K562 (cell line): ENCODE results near the gene FAM177B. TPM values are rescaled to one million over a fixed set of nuclear protein-coding genes. Genes with fewer than 3 reads are reported as not detected.

Experiments
- ATAC-seq: fragments of 200-7000 bp; cut with Tn5 transposase; 3 replicates; pipeline ENCODE4 v1.9.1; 2020; ENCODE audit warnings: moderate library complexity
- BruUV-seq: library from RNA; stranded (reverse); fragments of 400-500 nt; replicated peaks from 2 replicates; lab custom pipeline; 2021; lab: Mats Ljungman, UMichigan
- CTCF ChIA-PET: fragments of 300-600 bp; formaldehyde crosslinking; extraction: SDS; loops from one replicate; lab custom pipeline; 2021; ENCODE audit warnings: low intra/inter-chr PET ratio; lab: Yijun Ruan, JAX
- POLR2A ChIA-PET: fragments of 300-600, 350-650 bp; sonication (Branson Sonifier 250); formaldehyde crosslinking; extraction: SDS; loops from one replicate; lab custom pipeline; 2021; ENCODE audit warnings: antibody characterized with exemption, inconsistent platforms; lab: Yijun Ruan, JAX
- DNase-seq, 4 experiments: peaks; one replicate each; pipeline versions ENCODE4 v3.0.0 to v3.0.0-alpha.2; 2011 to 2018; ENCODE audit warnings: low spot score in 3 of 4, mixed read lengths in 3 of 4; ENCODE audit errors: extremely low read depth in 1 of 4
- FAIRE-seq: peaks from 2 replicates; lab custom pipeline; 2011; peaks lifted over from hg19 to GRCh38; lab: Jason Lieb, UNC
- H2AFZ ChIP-seq: 2 replicates; pipeline ENCODE4 v1.6.0; 2011; ENCODE audit warnings: low read depth, low read length, control low read depth, inconsistent platforms
- H3K27ac ChIP-seq: fragments of 200-600 bp; 3 replicates; pipeline ENCODE4 v1.8.0; 2011; ENCODE audit warnings: low read depth, mild to moderate bottlenecking, control low read depth, inconsistent platforms, low read length, moderate library complexity, mixed read lengths; ENCODE audit errors: extremely low read depth
- H3K27me3 ChIP-seq, 2 experiments: fragments of 300-600 bp in 1 of 2; 2 replicates in 1 of 2; 3 replicates in 1 of 2; pipeline versions ENCODE4 v1.6.0 to v1.8.0; 2011; ENCODE audit warnings: inconsistent platforms in 2 of 2, low read length in 2 of 2, mild to moderate bottlenecking in 1 of 2, mixed read lengths in 1 of 2, moderate library complexity in 1 of 2; ENCODE audit not compliant: control insufficient read depth in 2 of 2, insufficient read depth in 2 of 2
- H3K36me3 ChIP-seq: fragments of 300-600 bp; 3 replicates; pipeline ENCODE4 v1.8.0; 2011; ENCODE audit warnings: mild to moderate bottlenecking, low read length, inconsistent platforms; ENCODE audit not compliant: control insufficient read depth, insufficient read depth
- H3K4me1 ChIP-seq, 2 experiments: fragments of 200-600 bp in 1 of 2; replicated peaks in 1 of 2; 2 replicates in 1 of 2; 3 replicates in 1 of 2; pipeline versions ENCODE4 v1.5.1 to v1.8.0; 2011; ENCODE audit warnings: inconsistent platforms in 2 of 2, low read length in 2 of 2, mild to moderate bottlenecking in 1 of 2, mixed read lengths in 1 of 2, moderate library complexity in 1 of 2; ENCODE audit not compliant: control insufficient read depth in 2 of 2, insufficient read depth in 2 of 2
- H3K4me2 ChIP-seq: 2 replicates; pipeline ENCODE4 v1.6.1; 2011; ENCODE audit warnings: low read length, control low read depth, inconsistent platforms, mixed read lengths; ENCODE audit not compliant: insufficient read depth
- H3K4me3 ChIP-seq: fragments of 200-600 bp; sonication (generic), shearing (Covaris generic); 2 replicates; pipeline ENCODE4 v1.5.1; 2016; ENCODE audit warnings: control low read depth, inconsistent platforms
- H3K79me2 ChIP-seq: fragments of 200-600 bp; 3 replicates; pipeline ENCODE4 v1.8.0; 2011; ENCODE audit warnings: low read length, inconsistent platforms; ENCODE audit not compliant: control insufficient read depth, insufficient read depth
- H3K9ac ChIP-seq, 2 experiments: 2 replicates each; pipeline versions ENCODE4 v1.6.0 to v1.6.1; 2011; ENCODE audit warnings: low read depth in 2 of 2, low read length in 2 of 2, control low read depth in 1 of 2, inconsistent platforms in 1 of 2, mild to moderate bottlenecking in 1 of 2, mixed read lengths in 1 of 2; ENCODE audit not compliant: insufficient read depth in 1 of 2
- H3K9me1 ChIP-seq: one replicate; pipeline ENCODE4 v1.6.0; 2011; ENCODE audit warnings: inconsistent platforms, mild to moderate bottlenecking, low read length, moderate library complexity; ENCODE audit not compliant: control insufficient read depth, insufficient read depth
- H3K9me3 ChIP-seq: replicated peaks from 2 replicates; pipeline ENCODE4 v1.5.1; 2011; ENCODE audit warnings: low read depth, low read length, inconsistent platforms; ENCODE audit not compliant: control insufficient read depth, insufficient read depth
- H4K20me1 ChIP-seq: replicated peaks from 2 replicates; pipeline ENCODE4 v1.6.1; 2011; ENCODE audit warnings: low read length, inconsistent platforms, mixed read lengths; ENCODE audit not compliant: control insufficient read depth, insufficient read depth
- GABPB1 ChIP-seq: sonication (generic); formaldehyde crosslinking; IDR thresholded peaks from 2 replicates; pipeline ENCODE4 v1.8.0; 2022; ENCODE audit warnings: mild to moderate bottlenecking, missing genetic modification reagents
- KLF16 ChIP-seq: IDR thresholded peaks from 2 replicates; pipeline ENCODE4 v1.6.1; 2016; ENCODE audit warnings: antibody characterized with exemption
- NR1H2 ChIP-seq: sonication (generic); formaldehyde crosslinking; IDR thresholded peaks from 2 replicates; pipeline ENCODE4 v1.4.0; 2020; ENCODE audit warnings: mild to moderate bottlenecking, missing genetic modification reagents
- YY1 ChIP-seq, 3 experiments: IDR thresholded peaks; 2 replicates each; pipeline ENCODE4 v1.6.1; 2011; ENCODE audit warnings: low read length in 2 of 3, mild to moderate bottlenecking in 2 of 3, moderate library complexity in 2 of 3, borderline replicate concordance in 1 of 3, control low read depth in 1 of 3, low read depth in 1 of 3; ENCODE audit not compliant: insufficient read depth in 3 of 3, insufficient replicate concordance in 2 of 3, control insufficient read depth in 1 of 3, insufficient read length in 1 of 3; ENCODE audit errors: extremely low read depth in 1 of 3
- ZNF699 ChIP-seq: fragments of 250-450 bp; sonication (Bioruptor Pico); IDR thresholded peaks from 2 replicates; pipeline ENCODE4 v1.8.0; 2021; ENCODE audit warnings: mild to moderate bottlenecking, moderate library complexity; ENCODE audit not compliant: insufficient replicate concordance
- ZSCAN29 ChIP-seq: fragments of 450-650 bp; IDR thresholded peaks from 2 replicates; pipeline ENCODE4 v1.6.1; 2017
- WGBS: fragments of 100-300 bp; shearing (Covaris generic); methylation state at CpG from one replicate; pipeline ENCODE4 v1.1.6; 2016; ENCODE audit warnings: low coverage, mixed read lengths; ENCODE audit not compliant: insufficient coverage; ENCODE audit errors: missing lambda C conversion rate; 5-methylcytosine and 5-hydroxymethylcytosine counted together
- in situ Hi-C: fragments of 300-500 bp; cut with MboI; formaldehyde crosslinking; loops from 4 replicates; pipeline ENCODE4 v1.15.0; 2018; ENCODE audit warnings: inconsistent platforms, mixed read lengths
- intact Hi-C: fragments of 100-400 bp; cut with micrococcal nuclease; formaldehyde crosslinking; loops from 2 replicates; pipeline ENCODE4 v1.14.2; 2022
- polyA plus RNA-seq, 8 experiments: library from polyadenylated mRNA; depleted of rRNA in 4 of 8; stranded (reverse) in 5 of 8; unstranded in 3 of 8; fragments of >200 nt; fragmentation: Nextera tagmentation in 2 of 8; fragmentation: Illumina TruSeq in 1 of 8; extraction: Ambion mirVana in 2 of 8; extraction: Trizol in 1 of 8; gene quantifications; 2 replicates each; pipeline versions ENCODE4 v1.2.1 to v1.2.3, GENCODE V29; 2011 to 2014; ENCODE audit warnings: inconsistent platforms in 1 of 8, missing spikeins in 1 of 8
- total RNA-seq, 7 experiments: library from RNA; depleted of rRNA in 6 of 7; stranded (reverse); fragments of >200 nt in 6 of 7; fragmentation: Illumina TruSeq in 2 of 7; extraction: Trizol in 2 of 7; gene quantifications; 2 replicates each; pipeline versions ENCODE4 v1.2.1 to v1.2.3, GENCODE V29; 2011 to 2021; ENCODE audit warnings: low replicate concordance in 1 of 7
- TF ChIP-seq, protein P1 (sequence below): IDR thresholded peaks from 2 replicates; pipeline ENCODE4 v1.6.1; 2014; ENCODE audit warnings: antibody characterized with exemption
- TF ChIP-seq, protein P2 (sequence below): fragments of 450-650 bp; IDR thresholded peaks from 2 replicates; pipeline ENCODE4 v1.6.1; 2016; ENCODE audit warnings: mild to moderate bottlenecking, moderate library complexity

The FAM177B gene
- total and polyA plus RNA-seq, 9 of the 15 experiments (the other 6 are each of a cell fraction or from before 2014, with no cell fraction given) = not detected

DNA sequence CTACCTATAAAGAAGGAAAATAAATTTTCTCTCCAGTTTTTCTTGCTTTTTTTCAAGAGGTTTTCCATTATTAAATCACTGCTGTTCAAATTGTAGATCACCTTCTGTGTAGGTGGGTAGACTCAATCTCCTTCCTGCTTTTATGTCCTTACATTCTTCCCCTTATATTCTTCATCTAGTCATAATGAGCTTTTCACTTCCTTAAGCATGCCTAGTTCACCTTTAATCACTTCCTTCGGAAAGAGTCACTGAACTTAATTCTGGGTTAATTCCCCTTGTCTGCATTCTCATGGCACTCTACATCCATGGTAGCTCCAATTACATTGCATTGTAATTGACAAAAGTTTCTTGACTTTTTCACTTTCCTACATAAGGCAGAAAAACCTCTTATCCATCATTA is 6.1 kb upstream of the FAM177B start:
- in situ Hi-C loops = no loop called here
- ChIA-PET POLR2A (interaction anchor here (0.6 kb wide), 1 partner anchor 12 kb away, joined by 3 read pairs; no protein-coding TSS in a partner anchor), CTCF (no interaction called here)
- Histone ChIP-seq H3K9me1 (no peaks in the 10 kb centered on the region), H3K36me3 (peaks cover 83% of the 10 kb centered on the region), H3K79me2 (no peaks in the 10 kb centered on the region), H3K27ac (no peak overlapping the region), H3K9me3 (no peaks in the 10 kb centered on the region), H3K4me2 (no peak overlapping the region), H2AFZ (no peak overlapping the region), H3K9ac (no peak overlapping the region), H3K4me1 (no peaks in the 10 kb centered on the region), H3K27me3 (no peaks in the 10 kb centered on the region), H3K4me3 (no peak overlapping the region), H4K20me1 (no peaks in the 10 kb centered on the region)
- 95% methylated on average over 1 of the region's 1 CpG for WGBS
- no peak for ATAC-seq
- BruUV-seq = no TSS peak
- no peak for DNase-seq
- no peak for FAIRE-seq
- intact Hi-C loops = no loop called here
- TF ChIP-seq YY1 (IDR thresholded peaks at IDR 0.05; ENCODE audit: borderline replicate concordance in 1 of 3, control insufficient read depth in 1 of 3, extremely low read depth in 1 of 3, insufficient read depth in 3 of 3, insufficient read length in 1 of 3, insufficient replicate concordance in 2 of 3, low read depth in 1 of 3, low read length in 2 of 3) = no peak
- no peak for TF ChIP-seq ZSCAN29
- TF ChIP-seq GABPB1 (CRISPR knock-in tag) = no peak
- no peak for TF ChIP-seq KLF16
- no peak for TF ChIP-seq NR1H2 (CRISPR knock-in tag)
- TF ChIP-seq, protein P1, sequence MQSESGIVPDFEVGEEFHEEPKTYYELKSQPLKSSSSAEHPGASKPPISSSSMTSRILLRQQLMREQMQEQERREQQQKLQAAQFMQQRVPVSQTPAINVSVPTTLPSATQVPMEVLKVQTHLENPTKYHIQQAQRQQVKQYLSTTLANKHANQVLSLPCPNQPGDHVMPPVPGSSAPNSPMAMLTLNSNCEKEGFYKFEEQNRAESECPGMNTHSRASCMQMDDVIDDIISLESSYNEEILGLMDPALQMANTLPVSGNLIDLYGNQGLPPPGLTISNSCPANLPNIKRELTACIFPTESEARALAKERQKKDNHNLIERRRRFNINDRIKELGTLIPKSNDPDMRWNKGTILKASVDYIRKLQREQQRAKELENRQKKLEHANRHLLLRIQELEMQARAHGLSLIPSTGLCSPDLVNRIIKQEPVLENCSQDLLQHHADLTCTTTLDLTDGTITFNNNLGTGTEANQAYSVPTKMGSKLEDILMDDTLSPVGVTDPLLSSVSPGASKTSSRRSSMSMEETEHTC = no peak
- no peak for TF ChIP-seq ZNF699 (CRISPR knock-in tag)
- TF ChIP-seq, protein P2, sequence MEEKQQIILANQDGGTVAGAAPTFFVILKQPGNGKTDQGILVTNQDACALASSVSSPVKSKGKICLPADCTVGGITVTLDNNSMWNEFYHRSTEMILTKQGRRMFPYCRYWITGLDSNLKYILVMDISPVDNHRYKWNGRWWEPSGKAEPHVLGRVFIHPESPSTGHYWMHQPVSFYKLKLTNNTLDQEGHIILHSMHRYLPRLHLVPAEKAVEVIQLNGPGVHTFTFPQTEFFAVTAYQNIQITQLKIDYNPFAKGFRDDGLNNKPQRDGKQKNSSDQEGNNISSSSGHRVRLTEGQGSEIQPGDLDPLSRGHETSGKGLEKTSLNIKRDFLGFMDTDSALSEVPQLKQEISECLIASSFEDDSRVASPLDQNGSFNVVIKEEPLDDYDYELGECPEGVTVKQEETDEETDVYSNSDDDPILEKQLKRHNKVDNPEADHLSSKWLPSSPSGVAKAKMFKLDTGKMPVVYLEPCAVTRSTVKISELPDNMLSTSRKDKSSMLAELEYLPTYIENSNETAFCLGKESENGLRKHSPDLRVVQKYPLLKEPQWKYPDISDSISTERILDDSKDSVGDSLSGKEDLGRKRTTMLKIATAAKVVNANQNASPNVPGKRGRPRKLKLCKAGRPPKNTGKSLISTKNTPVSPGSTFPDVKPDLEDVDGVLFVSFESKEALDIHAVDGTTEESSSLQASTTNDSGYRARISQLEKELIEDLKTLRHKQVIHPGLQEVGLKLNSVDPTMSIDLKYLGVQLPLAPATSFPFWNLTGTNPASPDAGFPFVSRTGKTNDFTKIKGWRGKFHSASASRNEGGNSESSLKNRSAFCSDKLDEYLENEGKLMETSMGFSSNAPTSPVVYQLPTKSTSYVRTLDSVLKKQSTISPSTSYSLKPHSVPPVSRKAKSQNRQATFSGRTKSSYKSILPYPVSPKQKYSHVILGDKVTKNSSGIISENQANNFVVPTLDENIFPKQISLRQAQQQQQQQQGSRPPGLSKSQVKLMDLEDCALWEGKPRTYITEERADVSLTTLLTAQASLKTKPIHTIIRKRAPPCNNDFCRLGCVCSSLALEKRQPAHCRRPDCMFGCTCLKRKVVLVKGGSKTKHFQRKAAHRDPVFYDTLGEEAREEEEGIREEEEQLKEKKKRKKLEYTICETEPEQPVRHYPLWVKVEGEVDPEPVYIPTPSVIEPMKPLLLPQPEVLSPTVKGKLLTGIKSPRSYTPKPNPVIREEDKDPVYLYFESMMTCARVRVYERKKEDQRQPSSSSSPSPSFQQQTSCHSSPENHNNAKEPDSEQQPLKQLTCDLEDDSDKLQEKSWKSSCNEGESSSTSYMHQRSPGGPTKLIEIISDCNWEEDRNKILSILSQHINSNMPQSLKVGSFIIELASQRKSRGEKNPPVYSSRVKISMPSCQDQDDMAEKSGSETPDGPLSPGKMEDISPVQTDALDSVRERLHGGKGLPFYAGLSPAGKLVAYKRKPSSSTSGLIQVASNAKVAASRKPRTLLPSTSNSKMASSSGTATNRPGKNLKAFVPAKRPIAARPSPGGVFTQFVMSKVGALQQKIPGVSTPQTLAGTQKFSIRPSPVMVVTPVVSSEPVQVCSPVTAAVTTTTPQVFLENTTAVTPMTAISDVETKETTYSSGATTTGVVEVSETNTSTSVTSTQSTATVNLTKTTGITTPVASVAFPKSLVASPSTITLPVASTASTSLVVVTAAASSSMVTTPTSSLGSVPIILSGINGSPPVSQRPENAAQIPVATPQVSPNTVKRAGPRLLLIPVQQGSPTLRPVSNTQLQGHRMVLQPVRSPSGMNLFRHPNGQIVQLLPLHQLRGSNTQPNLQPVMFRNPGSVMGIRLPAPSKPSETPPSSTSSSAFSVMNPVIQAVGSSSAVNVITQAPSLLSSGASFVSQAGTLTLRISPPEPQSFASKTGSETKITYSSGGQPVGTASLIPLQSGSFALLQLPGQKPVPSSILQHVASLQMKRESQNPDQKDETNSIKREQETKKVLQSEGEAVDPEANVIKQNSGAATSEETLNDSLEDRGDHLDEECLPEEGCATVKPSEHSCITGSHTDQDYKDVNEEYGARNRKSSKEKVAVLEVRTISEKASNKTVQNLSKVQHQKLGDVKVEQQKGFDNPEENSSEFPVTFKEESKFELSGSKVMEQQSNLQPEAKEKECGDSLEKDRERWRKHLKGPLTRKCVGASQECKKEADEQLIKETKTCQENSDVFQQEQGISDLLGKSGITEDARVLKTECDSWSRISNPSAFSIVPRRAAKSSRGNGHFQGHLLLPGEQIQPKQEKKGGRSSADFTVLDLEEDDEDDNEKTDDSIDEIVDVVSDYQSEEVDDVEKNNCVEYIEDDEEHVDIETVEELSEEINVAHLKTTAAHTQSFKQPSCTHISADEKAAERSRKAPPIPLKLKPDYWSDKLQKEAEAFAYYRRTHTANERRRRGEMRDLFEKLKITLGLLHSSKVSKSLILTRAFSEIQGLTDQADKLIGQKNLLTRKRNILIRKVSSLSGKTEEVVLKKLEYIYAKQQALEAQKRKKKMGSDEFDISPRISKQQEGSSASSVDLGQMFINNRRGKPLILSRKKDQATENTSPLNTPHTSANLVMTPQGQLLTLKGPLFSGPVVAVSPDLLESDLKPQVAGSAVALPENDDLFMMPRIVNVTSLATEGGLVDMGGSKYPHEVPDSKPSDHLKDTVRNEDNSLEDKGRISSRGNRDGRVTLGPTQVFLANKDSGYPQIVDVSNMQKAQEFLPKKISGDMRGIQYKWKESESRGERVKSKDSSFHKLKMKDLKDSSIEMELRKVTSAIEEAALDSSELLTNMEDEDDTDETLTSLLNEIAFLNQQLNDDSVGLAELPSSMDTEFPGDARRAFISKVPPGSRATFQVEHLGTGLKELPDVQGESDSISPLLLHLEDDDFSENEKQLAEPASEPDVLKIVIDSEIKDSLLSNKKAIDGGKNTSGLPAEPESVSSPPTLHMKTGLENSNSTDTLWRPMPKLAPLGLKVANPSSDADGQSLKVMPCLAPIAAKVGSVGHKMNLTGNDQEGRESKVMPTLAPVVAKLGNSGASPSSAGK = no peak
